Astrocyte (in vitro differentiated cells and primary cell): Measurements from ENCODE around the gene SRSF12.

Experiments used
- EZH2 ChIP-seq: IDR thresholded peaks from 2 replicates; pipeline ENCODE4 v1.6.1; 2012; ENCODE audit warnings: mild to moderate bottlenecking, low read length, inconsistent platforms; ENCODE audit not compliant: insufficient read depth
- TF ChIP-seq, protein P1 (sequence below): IDR thresholded peaks from 2 replicates; pipeline ENCODE4 v1.5.1; 2011; ENCODE audit warnings: low read depth, mild to moderate bottlenecking, inconsistent platforms, low read length, moderate library complexity; ENCODE audit not compliant: insufficient read depth

DNA sequence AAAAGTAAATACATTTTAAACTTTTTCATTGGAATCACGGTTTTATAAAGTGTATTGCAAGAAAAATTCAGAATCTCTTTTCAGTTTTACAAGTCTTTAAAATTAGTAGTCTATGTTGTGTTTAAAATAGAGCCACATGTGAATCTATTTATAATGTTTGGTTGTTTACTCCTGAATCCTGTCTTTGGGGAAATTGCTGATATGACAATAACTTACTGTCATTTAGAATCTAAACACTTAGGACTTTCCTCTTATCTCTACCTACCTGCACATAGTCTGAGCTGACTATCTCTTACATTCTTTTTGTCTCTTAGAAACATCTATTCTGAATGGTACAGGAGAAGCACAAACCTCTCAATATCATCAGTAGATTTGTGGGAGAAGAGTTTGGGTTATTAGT, 4.1 kb upstream of the SRSF12 start:
- TF ChIP-seq, protein P1, sequence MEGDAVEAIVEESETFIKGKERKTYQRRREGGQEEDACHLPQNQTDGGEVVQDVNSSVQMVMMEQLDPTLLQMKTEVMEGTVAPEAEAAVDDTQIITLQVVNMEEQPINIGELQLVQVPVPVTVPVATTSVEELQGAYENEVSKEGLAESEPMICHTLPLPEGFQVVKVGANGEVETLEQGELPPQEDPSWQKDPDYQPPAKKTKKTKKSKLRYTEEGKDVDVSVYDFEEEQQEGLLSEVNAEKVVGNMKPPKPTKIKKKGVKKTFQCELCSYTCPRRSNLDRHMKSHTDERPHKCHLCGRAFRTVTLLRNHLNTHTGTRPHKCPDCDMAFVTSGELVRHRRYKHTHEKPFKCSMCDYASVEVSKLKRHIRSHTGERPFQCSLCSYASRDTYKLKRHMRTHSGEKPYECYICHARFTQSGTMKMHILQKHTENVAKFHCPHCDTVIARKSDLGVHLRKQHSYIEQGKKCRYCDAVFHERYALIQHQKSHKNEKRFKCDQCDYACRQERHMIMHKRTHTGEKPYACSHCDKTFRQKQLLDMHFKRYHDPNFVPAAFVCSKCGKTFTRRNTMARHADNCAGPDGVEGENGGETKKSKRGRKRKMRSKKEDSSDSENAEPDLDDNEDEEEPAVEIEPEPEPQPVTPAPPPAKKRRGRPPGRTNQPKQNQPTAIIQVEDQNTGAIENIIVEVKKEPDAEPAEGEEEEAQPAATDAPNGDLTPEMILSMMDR, result no peak
- no peak for TF ChIP-seq EZH2
